Measurements from ENCODE around the gene MAP2K4. TPM values are rescaled to one million over a fixed set of nuclear protein-coding genes. Genes with fewer than 3 reads are reported as not detected.
A peak's percentile ranks its signal among the peaks of the same experiment; 100 is the strongest.
"Not testable (repeated sequence)": the region's sequence is repeated elsewhere in the genome, so short reads cannot be mapped to it uniquely, and the experiment has no call there.

The MAP2K4 gene
- 5.9 and 6.2 TPM in 2 replicates for total RNA-seq (2014; rRNA removed; shearing (Covaris generic))

GRCh38 chr17:12020642-12021622 lies at the start of gene MAP2K4:
Gene MAP2K4, plus strand, starts transcription at chr17:12020877. Its CDS starts 10 bp downstream, at chr17:12020887.
- peak; percentile 67 for DNase-seq (ENCODE audit: low spot score)

DNA sequence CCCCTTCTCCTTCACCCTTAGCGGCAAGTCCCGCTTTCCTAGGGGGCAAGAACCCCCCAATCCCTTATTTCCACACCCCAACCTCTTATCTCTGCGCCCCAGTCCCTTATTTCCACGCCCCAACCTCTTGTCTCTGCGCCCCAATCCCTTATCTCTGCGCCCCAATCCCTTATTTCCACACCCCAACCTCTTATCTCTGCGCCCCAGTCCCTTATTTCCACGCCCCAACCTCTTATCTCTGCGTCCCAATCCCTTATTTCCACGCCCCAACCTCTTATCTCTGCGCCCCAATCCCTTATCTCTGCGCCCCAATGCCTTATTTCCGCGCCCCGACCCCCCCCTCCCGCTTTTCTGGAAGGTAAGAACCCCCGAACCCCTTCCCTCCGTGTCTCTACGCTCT lies 47.9 kb upstream of the MAP2K4 start:
- DNase-seq (ENCODE audit: low spot score) = not testable (repeated sequence)

- DNase-seq (ENCODE audit: low spot score) = no peak
Observed at GRCh38 chr17:11979795-11980194, 40.9 kb upstream of the MAP2K4 start.

DNA sequence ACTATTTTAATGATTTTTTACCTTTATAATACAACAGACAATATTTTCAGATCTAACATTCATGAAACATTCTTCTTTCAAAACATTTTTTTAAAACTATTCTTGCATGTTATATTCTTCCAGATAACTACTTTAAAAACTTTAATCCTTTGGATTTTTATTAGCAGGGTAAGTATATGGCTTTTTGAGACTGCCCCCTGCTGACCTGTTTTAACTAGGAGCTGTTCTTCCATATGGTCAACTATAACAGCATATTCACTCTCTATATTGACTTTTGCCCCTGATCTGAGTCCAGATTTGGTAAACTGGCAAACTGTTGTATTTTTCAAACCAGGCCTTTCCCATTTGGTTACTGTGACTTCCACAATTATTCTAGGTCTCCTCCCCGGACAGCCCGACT lies 39.9 kb upstream of the MAP2K4 start:
- DNase-seq (ENCODE audit: low spot score) = no peak

GRCh38 chr17:11981862-11982261 lies 38.8 kb upstream of the MAP2K4 start:
- DNase-seq (ENCODE audit: low spot score) = no peak

DNA sequence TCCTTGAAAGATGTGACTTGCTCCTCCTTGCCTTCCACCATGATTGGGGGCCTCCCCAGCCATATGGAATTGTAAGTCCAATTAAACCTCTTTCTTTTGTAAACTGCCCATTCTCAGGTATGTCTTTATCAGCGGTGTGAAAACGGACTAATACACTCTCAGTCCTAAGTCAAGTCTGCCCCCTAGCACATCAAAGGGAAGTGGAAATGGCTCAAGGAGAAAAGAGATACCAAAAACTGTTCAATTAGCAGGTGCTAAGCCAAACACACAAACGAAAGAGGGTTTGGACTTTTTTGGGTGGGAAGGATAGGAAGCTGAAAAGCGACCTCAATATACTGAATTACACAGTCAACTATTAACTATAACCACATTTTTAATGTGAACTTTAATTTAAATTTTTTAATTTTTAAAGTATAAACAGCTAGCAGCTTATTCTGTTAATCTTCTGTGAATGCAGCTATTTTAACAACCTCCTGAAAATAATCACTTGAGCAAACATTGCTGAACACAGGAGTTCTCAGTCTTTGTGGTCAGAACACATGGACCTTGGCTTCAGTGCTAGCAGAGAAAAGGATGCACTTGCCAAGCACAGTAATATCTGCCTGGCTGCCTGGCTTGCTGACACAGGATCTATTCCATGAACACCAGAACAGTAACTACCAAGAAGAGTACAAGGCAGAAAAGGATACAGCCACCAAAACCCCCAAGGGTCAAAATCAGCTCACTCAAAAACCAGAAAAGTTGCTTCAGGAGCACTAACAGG lies 34.3 kb upstream of the MAP2K4 start:
- no peak for DNase-seq (ENCODE audit: low spot score)

DNA sequence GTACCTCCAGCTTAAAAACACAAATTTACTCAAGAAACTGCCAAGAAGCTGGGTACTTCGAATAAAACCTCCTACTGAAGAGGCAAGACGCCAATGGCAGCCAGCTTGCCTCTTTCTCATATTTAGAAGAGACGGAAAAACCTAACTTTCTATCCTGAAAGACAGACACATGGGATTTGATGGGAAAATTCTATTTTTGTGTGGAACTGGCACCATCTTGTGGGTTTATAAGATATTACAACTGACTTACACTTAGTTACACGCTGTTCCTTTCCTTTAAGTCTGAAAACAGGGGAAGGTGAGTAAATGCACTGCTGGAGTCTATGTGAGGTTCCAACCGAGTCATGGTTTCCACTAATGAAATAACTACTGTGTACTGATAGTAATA lies 33.7 kb upstream of the MAP2K4 start:
- DNase-seq (ENCODE audit: low spot score) = peak; percentile 56

DNA sequence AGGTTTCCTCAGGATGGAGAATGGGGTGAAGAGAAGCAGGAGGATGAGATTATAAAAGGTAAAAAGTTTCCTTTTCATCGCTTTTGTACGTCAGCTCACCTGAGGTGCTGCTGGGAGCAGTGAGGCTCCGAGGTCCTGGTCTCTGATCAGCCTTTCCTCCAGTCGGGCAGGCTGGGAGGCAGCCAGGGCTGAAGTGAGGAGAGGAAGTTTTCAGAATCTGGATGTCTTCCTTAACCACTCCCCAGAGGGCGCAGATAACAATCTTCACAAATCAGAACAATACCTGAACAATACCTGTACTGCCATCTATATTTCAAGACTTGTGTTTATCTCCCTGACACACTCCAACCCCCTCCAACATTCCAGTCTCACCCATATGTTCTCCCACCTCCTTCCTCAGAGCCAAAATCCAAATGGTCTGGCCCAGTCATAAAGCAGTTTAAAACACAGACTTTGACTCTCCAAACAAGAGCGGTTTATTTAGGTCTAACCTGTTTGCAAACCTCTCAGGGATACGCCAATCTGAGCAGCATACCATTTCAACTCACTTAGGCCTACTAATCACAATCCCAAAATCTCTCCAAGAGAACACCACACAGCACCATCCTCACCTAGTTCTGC lies 30.2 kb upstream of the MAP2K4 start:
- DNase-seq (ENCODE audit: low spot score) = no peak

DNA sequence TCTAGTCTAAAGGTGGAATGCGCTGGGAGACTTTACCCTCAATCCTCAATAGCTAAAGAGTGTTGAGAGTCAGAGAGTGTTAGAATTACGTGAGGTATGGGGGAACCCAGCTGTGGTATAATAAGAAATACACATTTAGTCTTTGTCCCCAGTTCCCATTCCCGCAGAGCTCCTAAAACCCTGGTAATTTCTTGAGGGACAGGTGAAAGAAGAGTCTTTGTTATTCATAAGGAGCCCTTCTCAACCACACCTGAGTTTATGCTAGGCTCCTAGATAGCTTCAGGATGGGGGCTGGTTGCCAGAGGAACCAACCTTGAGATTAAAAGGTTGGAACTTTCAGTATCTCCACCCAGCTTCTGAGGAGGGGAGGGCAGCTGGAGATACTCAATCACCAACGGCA lies 29.2 kb upstream of the MAP2K4 start:
- no peak for DNase-seq (ENCODE audit: low spot score)

- DNase-seq (ENCODE audit: low spot score) = peak; percentile 51
Observed at GRCh38 chr17:11996722-11997146, 23.9 kb upstream of the MAP2K4 start.

DNA sequence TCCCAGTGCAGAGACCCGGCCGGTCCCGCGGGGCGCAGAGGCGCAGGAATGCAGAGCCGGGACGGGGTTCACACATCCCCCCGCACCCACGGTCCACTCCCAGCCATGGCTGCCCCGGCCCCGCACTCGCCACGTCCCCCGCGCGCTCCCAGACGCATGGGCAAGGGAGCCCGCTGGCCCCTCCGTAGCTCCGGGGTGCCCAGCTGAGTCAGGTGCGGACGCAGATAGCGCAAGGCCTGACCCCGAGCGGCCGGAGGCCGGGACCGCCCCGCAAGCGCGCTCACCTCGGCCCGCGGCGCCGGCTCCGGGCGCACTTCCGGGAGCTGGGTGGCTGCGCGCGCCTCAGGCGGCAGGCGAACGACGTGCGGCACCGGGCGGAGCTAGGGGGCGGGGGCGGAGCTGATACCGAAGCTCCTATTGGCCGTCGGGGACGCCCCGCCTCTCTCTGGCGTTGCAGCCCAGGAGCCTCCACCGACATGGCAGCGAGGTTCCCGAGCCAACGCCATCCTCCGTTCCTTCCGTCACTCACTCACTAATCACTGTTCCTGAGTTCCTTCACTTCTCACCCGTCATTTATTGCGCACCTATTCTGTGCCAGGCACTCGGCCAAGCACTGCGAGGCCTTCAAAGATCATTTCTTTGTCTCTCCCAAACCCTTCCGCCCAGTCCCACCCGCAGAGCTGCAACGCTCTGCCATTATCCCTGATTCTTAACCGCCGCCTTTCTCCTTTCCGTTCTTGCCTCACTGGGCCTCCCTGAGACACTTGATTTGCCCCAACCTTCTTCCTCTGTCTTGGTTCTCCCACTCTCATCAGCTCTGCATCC lies 23.3 kb upstream of the MAP2K4 start, which contains the start of gene ZNF18:
ZNF18 (minus strand) TSS at position 329 of the 825 bp plus-strand sequence. CDS start 4,646 bp downstream, outside the sequence.
- DNase-seq (ENCODE audit: low spot score) = peak; percentile 89

GRCh38 chr17:11997972-11998233 lies 22.8 kb upstream of the MAP2K4 start:
- no peak for DNase-seq (ENCODE audit: low spot score)

DNA sequence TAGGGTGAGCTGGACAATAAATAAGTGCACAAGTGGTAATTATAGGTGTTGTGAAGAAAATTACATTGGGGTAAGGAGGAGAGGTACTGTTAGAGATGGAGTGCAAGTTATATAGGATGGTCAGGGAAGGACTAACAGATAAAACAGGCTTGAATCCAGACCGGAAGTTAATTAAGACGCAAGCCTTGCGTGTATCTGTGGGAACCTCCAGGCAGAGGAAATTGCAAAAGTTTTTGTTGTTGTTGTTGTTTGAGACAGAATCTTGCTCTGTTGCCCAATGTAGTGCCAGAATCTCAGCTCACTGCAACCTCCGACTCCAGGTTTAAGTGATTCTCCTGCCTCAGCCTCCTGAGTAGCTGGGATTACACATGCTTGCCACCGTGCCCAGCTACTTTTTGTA lies 21.0 kb upstream of the MAP2K4 start:
- no peak for DNase-seq (ENCODE audit: low spot score)

DNA sequence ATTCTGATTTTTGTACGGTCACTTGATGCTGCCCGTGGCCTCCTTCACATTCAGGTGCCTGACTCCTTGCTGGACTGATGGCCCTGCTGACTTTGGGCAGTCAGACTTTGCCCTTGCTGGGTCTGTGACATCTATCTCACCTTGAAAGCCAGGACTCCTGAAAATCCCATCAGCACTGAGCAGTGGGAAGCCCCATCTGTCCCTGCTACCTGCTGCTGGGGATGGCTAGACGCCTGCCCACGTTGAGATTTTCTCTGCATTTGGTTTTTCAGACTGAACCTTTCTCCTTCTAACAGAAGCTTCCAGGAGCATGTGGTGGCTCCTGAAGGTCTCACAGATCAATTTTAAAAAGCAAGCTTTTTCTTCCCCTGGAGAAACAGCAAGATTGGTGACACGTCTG lies 13.2 kb upstream of the MAP2K4 start:
- DNase-seq (ENCODE audit: low spot score) = no peak

DNA sequence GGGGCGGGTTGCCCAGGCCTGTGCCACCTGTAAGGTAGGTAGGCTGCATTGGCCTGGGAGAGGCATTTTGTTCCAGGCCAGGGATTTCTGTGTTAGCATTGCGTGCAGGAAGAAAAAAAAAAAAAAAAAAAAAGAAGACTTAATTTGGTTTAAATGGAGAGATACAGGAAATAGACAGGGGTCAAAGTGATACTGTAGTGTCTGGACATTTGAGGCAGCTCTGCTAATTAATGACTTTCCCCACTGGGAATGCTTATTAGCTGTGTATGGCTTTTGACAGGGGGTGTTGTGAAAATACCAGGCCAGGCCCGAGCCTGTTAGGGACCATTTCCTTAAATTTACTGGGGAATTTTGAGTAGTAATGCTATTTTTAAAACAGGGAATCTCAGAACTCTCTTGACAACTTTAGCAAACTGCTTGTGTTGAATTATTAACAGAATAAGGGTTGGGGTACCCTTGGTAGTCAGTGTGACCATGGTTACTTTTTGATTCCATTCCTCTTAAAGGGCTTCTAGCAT lies 1.0 kb downstream of the MAP2K4 start:
- DNase-seq (ENCODE audit: low spot score) = no peak

DNA sequence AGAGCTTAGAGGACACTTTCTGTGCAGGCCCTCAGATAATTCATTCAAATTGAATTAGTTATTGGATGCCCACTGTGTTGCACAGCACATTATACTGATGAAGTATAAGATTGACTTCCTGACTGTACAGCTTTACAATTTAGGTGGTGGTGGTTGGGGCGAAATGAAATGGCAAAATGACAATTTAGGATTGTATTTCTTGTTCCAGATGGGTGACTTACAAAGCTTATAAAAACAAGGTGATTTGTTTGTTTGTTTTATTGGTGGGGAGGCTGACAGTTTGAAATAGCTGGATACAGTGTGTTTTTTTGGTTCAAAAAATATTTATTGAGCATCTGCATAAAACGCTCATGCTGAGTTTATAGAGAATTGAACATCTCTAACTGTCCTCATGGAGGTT lies 1.6 kb downstream of the MAP2K4 start:
- DNase-seq (ENCODE audit: low spot score) = no peak

- DNase-seq (ENCODE audit: low spot score) = no peak
Observed at GRCh38 chr17:12024327-12024726, 3.6 kb downstream of the MAP2K4 start.

- no peak for DNase-seq (ENCODE audit: low spot score)
Observed at GRCh38 chr17:12027658-12028057, 7.0 kb downstream of the MAP2K4 start.

GRCh38 chr17:12028611-12029010 lies 7.9 kb downstream of the MAP2K4 start:
- DNase-seq (ENCODE audit: low spot score) = no peak

DNA sequence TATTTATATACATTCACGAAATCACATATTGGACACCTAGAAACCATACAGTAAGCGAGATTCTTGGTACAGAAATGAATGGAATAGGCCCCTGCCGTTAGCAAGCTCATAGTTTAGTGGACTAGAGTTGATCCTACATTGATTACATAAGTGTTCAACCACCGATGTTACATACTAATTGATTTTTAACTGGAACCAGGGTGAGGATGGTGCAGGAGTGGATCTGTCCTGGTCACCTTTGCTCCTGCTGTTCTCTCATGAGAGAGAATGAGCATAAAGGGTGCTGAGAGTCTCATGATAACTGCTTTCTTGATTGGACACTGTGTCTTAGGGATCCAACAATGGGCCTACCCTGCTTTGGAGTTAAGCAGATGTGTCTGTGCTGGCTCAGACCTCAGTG lies 13.9 kb downstream of the MAP2K4 start:
- no peak for DNase-seq (ENCODE audit: low spot score)

- DNase-seq (ENCODE audit: low spot score) = no peak
Observed at GRCh38 chr17:12035673-12036072, 15.0 kb downstream of the MAP2K4 start.
